HCT116 (cell line): ENCODE measurements around the gene ACSS1. TPM values are rescaled to one million over a fixed set of nuclear protein-coding genes. Genes with fewer than 3 reads are reported as not detected.

Experiments used
- ATAC-seq: fragments of 200-7000 bp; cut with Tn5 transposase; 2 replicates; pipeline ENCODE4 v1.9.1; 2020; ENCODE audit warnings: mild to moderate bottlenecking, moderate library complexity
- BruUV-seq: library from RNA; stranded (reverse); fragments of 400-500 nt; replicated peaks from 2 replicates; lab custom pipeline; 2021; lab: Mats Ljungman, UMichigan
- CTCF ChIA-PET: fragments of 300-600 bp; sonication (Branson Sonifier 250); formaldehyde crosslinking; loops from one replicate; lab custom pipeline; 2021; ENCODE audit warnings: antibody characterized with exemption; lab: Charles Lee
- POLR2A ChIA-PET: fragments of 300-600, 350-600 bp; sonication (Branson Sonifier 250); formaldehyde crosslinking; loops from one replicate; lab custom pipeline; 2021; ENCODE audit warnings: antibody characterized with exemption; lab: Charles Lee
- RAD21 ChIA-PET, 2 experiments: fragments of 300-600 bp; sonication (Branson Sonifier 250); formaldehyde crosslinking; loops; one replicate each; lab custom pipeline; 2023; ENCODE audit warnings: low total read pairs in 2 of 2; ENCODE audit not compliant: uncharacterized antibody in 2 of 2, unreplicated experiment in 2 of 2, low non-redundant PET in 1 of 2; lab: Charles Lee
- DNase-seq: peaks from one replicate; pipeline ENCODE4 v3.0.0-alpha.2; 2010; ENCODE audit warnings: low read depth, low spot score
- H2AFZ ChIP-seq: fragments of 200-600 bp; shearing (Covaris generic), sonication (generic); 2 replicates; pipeline ENCODE4 v1.6.1; 2017; ENCODE audit warnings: low read depth, mixed run types, mixed read lengths, antibody characterized with exemption, low read length; ENCODE audit not compliant: poor library complexity, severe bottlenecking
- H3K27ac ChIP-seq: 2 replicates; pipeline ENCODE4 v1.5.1; 2012; ENCODE audit warnings: low read depth, low read length
- H3K27me3 ChIP-seq: fragments of 200-600 bp; sonication (generic); 2 replicates; pipeline ENCODE4 v1.6.1; 2016; ENCODE audit warnings: mixed run types, low read length, mixed read lengths; ENCODE audit not compliant: insufficient read depth
- H3K36me3 ChIP-seq, 2 experiments: fragments of 200-500 bp in 1 of 2; fragments of 200-600 bp in 1 of 2; sonication (Bioruptor generic) in 1 of 2; sonication (generic) in 1 of 2; 2 replicates each; pipeline versions ENCODE4 v1.5.1 to v1.6.1; 2014 to 2016; ENCODE audit warnings: low read length in 2 of 2, inconsistent platforms in 1 of 2, mixed read lengths in 1 of 2, mixed run types in 1 of 2; ENCODE audit not compliant: insufficient read depth in 2 of 2, control insufficient read depth in 1 of 2
- H3K4me1 ChIP-seq, 2 experiments: fragments of 200-600 bp in 1 of 2; sonication (generic) in 1 of 2; 2 replicates each; pipeline versions ENCODE4 v1.5.1 to v1.6.1; 2012 to 2017; ENCODE audit warnings: low read length in 2 of 2, inconsistent platforms in 1 of 2, mild to moderate bottlenecking in 1 of 2, mixed read lengths in 1 of 2, mixed run types in 1 of 2, moderate library complexity in 1 of 2; ENCODE audit not compliant: insufficient read depth in 2 of 2, control insufficient read depth in 1 of 2
- H3K4me2 ChIP-seq: fragments of 200-600 bp; sonication (generic); 2 replicates; pipeline ENCODE4 v1.6.1; 2017; ENCODE audit warnings: mixed run types, low read length, mixed read lengths
- H3K4me3 ChIP-seq, 2 experiments: fragments of 200-600 bp in 1 of 2; sonication (generic) in 1 of 2; replicated peaks in 1 of 2; 2 replicates each; pipeline ENCODE4 v1.5.1; 2011 to 2016; ENCODE audit warnings: low read length in 2 of 2, control low read depth in 1 of 2, low read depth in 1 of 2, mild to moderate bottlenecking in 1 of 2, mixed read lengths in 1 of 2, mixed run types in 1 of 2
- H3K79me2 ChIP-seq: fragments of 200-600 bp; sonication (generic); 2 replicates; pipeline ENCODE4 v1.6.1; 2017; ENCODE audit warnings: mild to moderate bottlenecking, mixed run types, low read length, moderate library complexity, mixed read lengths; ENCODE audit not compliant: insufficient read depth
- H3K9ac ChIP-seq: fragments of 200-600 bp; sonication (generic); 2 replicates; pipeline ENCODE4 v1.6.1; 2016; ENCODE audit warnings: low read length, mixed read lengths
- H3K9me2 ChIP-seq: fragments of 200-600 bp; sonication (generic), shearing (Covaris generic); 2 replicates; pipeline ENCODE4 v1.6.1; 2017; ENCODE audit warnings: mixed run types, mild to moderate bottlenecking, moderate library complexity; ENCODE audit not compliant: insufficient read depth
- H3K9me3 ChIP-seq, 2 experiments: fragments of 200-500 bp in 1 of 2; fragments of 200-600 bp in 1 of 2; sonication (Bioruptor generic) in 1 of 2; sonication (generic) in 1 of 2; 2 replicates each; pipeline ENCODE4 v1.6.1; 2014 to 2017; ENCODE audit warnings: low read length in 2 of 2, mixed read lengths in 2 of 2, inconsistent platforms in 1 of 2, low read depth in 1 of 2, mild to moderate bottlenecking in 1 of 2, mixed run types in 1 of 2, moderate library complexity in 1 of 2; ENCODE audit not compliant: control insufficient read depth in 1 of 2, insufficient read depth in 1 of 2
- H4K20me1 ChIP-seq: fragments of 200-600 bp; sonication (generic), shearing (Covaris generic); 2 replicates; pipeline ENCODE4 v1.6.1; 2017; ENCODE audit warnings: mixed run types, mild to moderate bottlenecking, moderate library complexity; ENCODE audit not compliant: insufficient read depth
- ATF3 ChIP-seq: IDR thresholded peaks from 2 replicates; pipeline ENCODE4 v1.6.1; 2012
- CBX3 ChIP-seq: IDR thresholded peaks from 2 replicates; pipeline ENCODE4 v1.6.1; 2012; ENCODE audit warnings: low read depth
- CEBPB ChIP-seq: IDR thresholded peaks from 2 replicates; pipeline ENCODE4 v1.6.1; 2012; ENCODE audit warnings: low read depth
- EGR1 ChIP-seq: IDR thresholded peaks from 2 replicates; pipeline ENCODE4 v1.6.1; 2012; ENCODE audit warnings: low read depth
- EZH2 ChIP-seq: fragments of 200-600 bp; sonication (generic); IDR thresholded peaks from 2 replicates; pipeline ENCODE4 v1.6.1; 2017; ENCODE audit warnings: antibody characterized with exemption, mixed run types
- EZH2phosphoT487 ChIP-seq: fragments of 200-600 bp; IDR thresholded peaks from 2 replicates; pipeline ENCODE4 v1.6.1; 2018; ENCODE audit warnings: antibody characterized with exemption, borderline replicate concordance
- FOSL1 ChIP-seq: IDR thresholded peaks from 2 replicates; pipeline ENCODE4 v1.6.1; 2012; ENCODE audit warnings: low read depth
- JUND ChIP-seq: IDR thresholded peaks from 2 replicates; pipeline ENCODE4 v1.6.1; 2012
- POLR2A ChIP-seq: IDR thresholded peaks from 2 replicates; pipeline ENCODE4 v1.7.0; 2011; ENCODE audit warnings: borderline replicate concordance; ENCODE audit not compliant: insufficient read depth, insufficient read length; ENCODE audit errors: extremely low read depth
- POLR2AphosphoS5 ChIP-seq: IDR thresholded peaks from 2 replicates; pipeline ENCODE4 v1.6.1; 2011; ENCODE audit warnings: mild to moderate bottlenecking, low read depth, low read length, moderate library complexity
- SIN3A ChIP-seq: IDR thresholded peaks from 2 replicates; pipeline ENCODE4 v1.6.1; 2012; ENCODE audit warnings: low read depth
- SP1 ChIP-seq: IDR thresholded peaks from 2 replicates; pipeline ENCODE4 v1.6.1; 2012; ENCODE audit warnings: low read depth
- SRF ChIP-seq: IDR thresholded peaks from 2 replicates; pipeline ENCODE4 v1.6.1; 2012; ENCODE audit warnings: low read depth
- TCF7L2 ChIP-seq: IDR thresholded peaks from 2 replicates; pipeline ENCODE4 v1.7.0; 2011; ENCODE audit warnings: borderline replicate concordance, inconsistent platforms; ENCODE audit not compliant: insufficient read depth, insufficient read length; ENCODE audit errors: extremely low read depth
- ZFX ChIP-seq: fragments of 450-650 bp; IDR thresholded peaks from 2 replicates; pipeline ENCODE4 v1.6.1; 2017
- ZNF274 ChIP-seq: fragments of 200-500 bp; sonication (Bioruptor generic); IDR thresholded peaks from 2 replicates; pipeline ENCODE4 v1.6.1; 2014; ENCODE audit warnings: mild to moderate bottlenecking, low read depth, low read length, inconsistent platforms
- intact Hi-C: fragments of 100-400 bp; cut with micrococcal nuclease; formaldehyde crosslinking; loops from 2 replicates; pipeline ENCODE4 v1.10.0; 2022
- total RNA-seq: library from RNA; stranded (reverse); gene quantifications from one replicate; pipeline ENCODE4 v1.2.1, GENCODE V29; 2021; ENCODE audit not compliant: unreplicated experiment
- TF ChIP-seq, protein P1 (sequence below): IDR thresholded peaks from 2 replicates; pipeline ENCODE4 v1.6.1; 2012
- TF ChIP-seq, protein P2 (sequence below): IDR thresholded peaks from 2 replicates; pipeline ENCODE4 v1.6.1; 2012; ENCODE audit warnings: low read depth

ACSS1 gene
- total RNA-seq, 1 experiment from 2014 or later = 0.27 TPM

DNA sequence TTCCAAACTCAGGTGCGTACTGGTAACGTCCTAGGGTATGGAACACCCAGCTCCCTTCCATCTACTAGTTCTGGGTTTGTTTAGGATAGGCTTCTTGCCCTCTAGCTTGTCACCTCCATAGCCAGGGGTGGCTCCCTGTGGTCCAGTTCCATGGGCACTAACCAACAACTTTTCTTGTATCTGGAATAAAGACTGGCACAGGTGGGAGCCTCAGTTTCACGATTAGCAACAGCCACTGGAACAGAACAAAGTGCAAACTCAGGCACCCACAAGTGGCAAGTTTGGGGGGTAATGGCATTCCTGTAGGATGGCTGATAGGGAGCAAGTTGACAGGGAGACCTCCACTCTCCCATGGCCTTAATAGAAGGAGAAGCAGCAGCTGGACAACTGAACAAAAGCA, 59.8 kb downstream of the ACSS1 start:
- Histone ChIP-seq H3K27ac (no peak overlapping the region), H3K9me3 (no peaks in the 10 kb centered on the region), H3K36me3 (no peaks in the 10 kb centered on the region), H2AFZ (no peak overlapping the region), H3K27me3 (peaks cover 16% of the 10 kb centered on the region; the same call in 1 of the 2 replicates), H3K4me3 (no peak overlapping the region), H3K9ac (no peak overlapping the region), H4K20me1 (no peaks in the 10 kb centered on the region), H3K4me1 (peaks cover 4 to 21% of the 10 kb centered on the region in 2 experiments; a peak in 3 of 4 replicates), H3K79me2 (no peaks in the 10 kb centered on the region), H3K9me2 (no peaks in the 10 kb centered on the region), H3K4me2 (no peak overlapping the region)
- ChIA-PET POLR2A (no interaction called here), CTCF (no interaction called here), RAD21 (no interaction called here)
- ATAC-seq = no peak
- BruUV-seq = no TSS peak
- DNase-seq = no peak
- intact Hi-C loops = no loop called here
- no peak for TF ChIP-seq SRF

- ChIA-PET CTCF (interaction anchor here (3.3 to 3.6 kb wide), 2 partner anchors 67 to 402 kb away, joined by 19 to 31 read pairs; no protein-coding TSS in a partner anchor), POLR2A (no interaction called here), RAD21 (interaction anchor here in 1 of 2 experiments (1.4 kb wide), 1 partner anchor 182 kb away, joined by 3 read pairs; no protein-coding TSS in a partner anchor)
- no peaks in the 10 kb centered on the region for H3K9me2 ChIP-seq
- H3K9me3 ChIP-seq = no peaks in the 10 kb centered on the region
- H3K27ac ChIP-seq = no peak overlapping the region
- peaks cover 16% of the 10 kb centered on the region; the same call in 1 of the 2 replicates for H3K27me3 ChIP-seq
- H3K36me3 ChIP-seq = no peaks in the 10 kb centered on the region
- H3K4me1 ChIP-seq = peaks cover 4 to 24% of the 10 kb centered on the region in 2 experiments; a peak in 3 of 4 replicates
- ATAC-seq = no peak
- no peak overlapping the region for H3K4me2 ChIP-seq
- intact Hi-C loops = no loop called here
- BruUV-seq = no TSS peak
- DNase-seq = no peak
- no peak overlapping the region for H3K4me3 ChIP-seq
- no peak overlapping the region for H3K9ac ChIP-seq
- H3K79me2 ChIP-seq = peaks cover 6% of the 10 kb centered on the region
- no peak overlapping the region for H2AFZ ChIP-seq
- no peaks in the 10 kb centered on the region for H4K20me1 ChIP-seq
- TF ChIP-seq SP1 = no peak
- TF ChIP-seq ATF3 = no peak
- TF ChIP-seq POLR2AphosphoS5 = no peak
- no peak for TF ChIP-seq CEBPB
- TF ChIP-seq POLR2A = no peak
- no peak for TF ChIP-seq FOSL1
- TF ChIP-seq EZH2phosphoT487 = no peak
- TF ChIP-seq SRF = no peak
- TF ChIP-seq, protein P1, sequence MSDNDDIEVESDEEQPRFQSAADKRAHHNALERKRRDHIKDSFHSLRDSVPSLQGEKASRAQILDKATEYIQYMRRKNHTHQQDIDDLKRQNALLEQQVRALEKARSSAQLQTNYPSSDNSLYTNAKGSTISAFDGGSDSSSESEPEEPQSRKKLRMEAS = no peak
- TF ChIP-seq CBX3 = no peak
- TF ChIP-seq JUND = no peak
- TF ChIP-seq, protein P2, sequence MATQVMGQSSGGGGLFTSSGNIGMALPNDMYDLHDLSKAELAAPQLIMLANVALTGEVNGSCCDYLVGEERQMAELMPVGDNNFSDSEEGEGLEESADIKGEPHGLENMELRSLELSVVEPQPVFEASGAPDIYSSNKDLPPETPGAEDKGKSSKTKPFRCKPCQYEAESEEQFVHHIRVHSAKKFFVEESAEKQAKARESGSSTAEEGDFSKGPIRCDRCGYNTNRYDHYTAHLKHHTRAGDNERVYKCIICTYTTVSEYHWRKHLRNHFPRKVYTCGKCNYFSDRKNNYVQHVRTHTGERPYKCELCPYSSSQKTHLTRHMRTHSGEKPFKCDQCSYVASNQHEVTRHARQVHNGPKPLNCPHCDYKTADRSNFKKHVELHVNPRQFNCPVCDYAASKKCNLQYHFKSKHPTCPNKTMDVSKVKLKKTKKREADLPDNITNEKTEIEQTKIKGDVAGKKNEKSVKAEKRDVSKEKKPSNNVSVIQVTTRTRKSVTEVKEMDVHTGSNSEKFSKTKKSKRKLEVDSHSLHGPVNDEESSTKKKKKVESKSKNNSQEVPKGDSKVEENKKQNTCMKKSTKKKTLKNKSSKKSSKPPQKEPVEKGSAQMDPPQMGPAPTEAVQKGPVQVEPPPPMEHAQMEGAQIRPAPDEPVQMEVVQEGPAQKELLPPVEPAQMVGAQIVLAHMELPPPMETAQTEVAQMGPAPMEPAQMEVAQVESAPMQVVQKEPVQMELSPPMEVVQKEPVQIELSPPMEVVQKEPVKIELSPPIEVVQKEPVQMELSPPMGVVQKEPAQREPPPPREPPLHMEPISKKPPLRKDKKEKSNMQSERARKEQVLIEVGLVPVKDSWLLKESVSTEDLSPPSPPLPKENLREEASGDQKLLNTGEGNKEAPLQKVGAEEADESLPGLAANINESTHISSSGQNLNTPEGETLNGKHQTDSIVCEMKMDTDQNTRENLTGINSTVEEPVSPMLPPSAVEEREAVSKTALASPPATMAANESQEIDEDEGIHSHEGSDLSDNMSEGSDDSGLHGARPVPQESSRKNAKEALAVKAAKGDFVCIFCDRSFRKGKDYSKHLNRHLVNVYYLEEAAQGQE = no peak
- TF ChIP-seq EZH2 = no peak
- no peak for TF ChIP-seq ZNF274
- no peak for TF ChIP-seq SIN3A
- no peak for TF ChIP-seq EGR1
- no peak for TF ChIP-seq ZFX
- no peak for TF ChIP-seq TCF7L2
Observed at GRCh38 chr20:24996449-24997377, 61.2 kb downstream of the ACSS1 start.
